ENCODE data around the gene ADAMTS15. TPM values are rescaled to one million over a fixed set of nuclear protein-coding genes. Genes with fewer than 3 reads are reported as not detected.

ADAMTS15 gene
- total RNA-seq, 1 donor from 2014 or later: 8.4 TPM

- Histone ChIP-seq H3K4me3 (peak overlapping the region; percentile 65), H3K27me3 (ENCODE audit: low read depth) (peaks cover 25% of the 10 kb centered on the region), H3K27ac (peak overlapping the region; percentile 74), H3K4me1 (peaks cover 25% of the 10 kb centered on the region), H3K9me3 (no peaks in the 10 kb centered on the region), H3K36me3 (no peaks in the 10 kb centered on the region)
- peak; percentile 27 to 44 for ATAC-seq
- intact Hi-C loops (cut with DNase I): no loop called here
- DNase-seq: no peak
- TF ChIP-seq CTCF (IDR thresholded peaks at IDR 0.05): no peak
Observed at GRCh38 chr11:130449310-130449990, 1.0 kb downstream of the ADAMTS15 start.

- Histone ChIP-seq H3K27ac (peak overlapping the region; percentile 74), H3K4me1 (peaks cover 29% of the 10 kb centered on the region), H3K36me3 (no peaks in the 10 kb centered on the region), H3K4me3 (peak overlapping the region; percentile 65), H3K9me3 (no peaks in the 10 kb centered on the region), H3K27me3 (ENCODE audit: low read depth) (peaks cover 25% of the 10 kb centered on the region)
- intact Hi-C loops (cut with DNase I): no loop called here
- peak; percentile 58 to 79 for ATAC-seq
- TF ChIP-seq CTCF (IDR thresholded peaks at IDR 0.05): peak; percentile 55
- peak; percentile 81 for DNase-seq
Observed at GRCh38 chr11:130449996-130450769, 1.7 kb downstream of the ADAMTS15 start.

GRCh38 chr11:130451231-130452019 lies 3.0 kb downstream of the ADAMTS15 start:
- Histone ChIP-seq H3K4me3 (peak overlapping the region; percentile 65), H3K27ac (peak overlapping the region; percentile 65), H3K4me1 (peaks cover 39% of the 10 kb centered on the region), H3K9me3 (no peaks in the 10 kb centered on the region), H3K27me3 (ENCODE audit: low read depth) (peaks cover 33% of the 10 kb centered on the region), H3K36me3 (no peaks in the 10 kb centered on the region)
- no peak for TF ChIP-seq CTCF (IDR thresholded peaks at IDR 0.05)
- intact Hi-C loops (cut with DNase I): no loop called here
- no peak for DNase-seq
- ATAC-seq: no peak

- no peak overlapping the region for H3K27ac ChIP-seq
Observed at GRCh38 chr11:130452176-130452575, 3.7 kb downstream of the ADAMTS15 start.

More at GRCh38 chr11:130452176-130452575, 3.7 kb downstream of the ADAMTS15 start:
- no peak for TF ChIP-seq CTCF (IDR thresholded peaks at IDR 0.05)
- Histone ChIP-seq H3K36me3 (no peaks in the 10 kb centered on the region), H3K4me1 (peaks cover 39% of the 10 kb centered on the region), H3K9me3 (no peaks in the 10 kb centered on the region), H3K27me3 (ENCODE audit: low read depth) (peaks cover 33% of the 10 kb centered on the region), H3K4me3 (peak overlapping the region; percentile 65)
- DNase-seq (no peak), ATAC-seq (no peak)
- intact Hi-C loops (cut with DNase I): no loop called here
